Stimulated activated CD4-positive, alpha-beta T cell treated with anti-CD3 and anti-CD28 coated beads, TNF-alpha, amount 100 ng/mL, for 1 hour (primary cell): ENCODE data around the gene PRKCA.

Experiments used
- DNase-seq, 3 donors: peaks; one replicate each; pipeline ENCODE4 v3.0.0-alpha.2; 2020; ENCODE audit warnings: low read depth in 3 of 3, low spot score in 1 of 3

PRKCA gene

DNA sequence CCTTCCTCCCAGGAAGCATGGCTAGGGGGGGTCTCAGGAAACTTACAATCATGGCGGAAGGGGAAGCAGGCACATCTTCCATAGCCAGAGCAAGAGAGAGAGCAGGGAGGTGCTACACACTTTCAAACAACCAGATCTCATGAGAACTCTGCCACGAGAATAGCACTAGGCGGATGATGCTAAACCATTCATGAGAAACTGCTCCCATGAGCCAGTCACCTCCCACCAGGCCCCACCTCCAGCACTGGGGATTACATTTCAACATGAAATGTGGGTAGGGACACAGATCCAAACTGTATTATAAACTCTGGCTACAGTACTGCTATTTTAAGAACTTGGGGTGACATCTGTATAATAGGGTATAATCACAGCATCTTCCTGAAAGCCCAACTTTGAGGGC lies 449.4 kb downstream of the PRKCA start:
- no peak for DNase-seq

DNA sequence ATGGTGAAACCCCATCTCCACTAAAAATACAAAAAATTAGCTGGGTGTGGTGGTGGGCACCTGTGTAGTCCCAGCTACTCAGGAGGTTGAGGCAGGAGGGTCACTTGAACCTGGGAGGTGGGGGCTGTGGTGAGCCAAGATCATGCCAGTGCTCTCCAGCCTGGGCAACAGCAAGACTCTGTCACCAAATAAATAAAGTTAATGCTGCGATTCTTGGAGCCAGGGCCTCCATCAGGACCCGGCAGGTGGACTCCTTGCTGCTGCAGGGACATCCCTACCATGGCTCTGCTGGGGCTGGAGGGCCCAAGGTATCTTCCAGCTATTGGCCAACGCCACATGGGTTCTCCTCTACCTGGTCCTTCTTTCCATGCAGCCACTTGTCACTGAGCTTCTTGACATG lies 450.0 kb downstream of the PRKCA start:
- no peak for DNase-seq

DNA sequence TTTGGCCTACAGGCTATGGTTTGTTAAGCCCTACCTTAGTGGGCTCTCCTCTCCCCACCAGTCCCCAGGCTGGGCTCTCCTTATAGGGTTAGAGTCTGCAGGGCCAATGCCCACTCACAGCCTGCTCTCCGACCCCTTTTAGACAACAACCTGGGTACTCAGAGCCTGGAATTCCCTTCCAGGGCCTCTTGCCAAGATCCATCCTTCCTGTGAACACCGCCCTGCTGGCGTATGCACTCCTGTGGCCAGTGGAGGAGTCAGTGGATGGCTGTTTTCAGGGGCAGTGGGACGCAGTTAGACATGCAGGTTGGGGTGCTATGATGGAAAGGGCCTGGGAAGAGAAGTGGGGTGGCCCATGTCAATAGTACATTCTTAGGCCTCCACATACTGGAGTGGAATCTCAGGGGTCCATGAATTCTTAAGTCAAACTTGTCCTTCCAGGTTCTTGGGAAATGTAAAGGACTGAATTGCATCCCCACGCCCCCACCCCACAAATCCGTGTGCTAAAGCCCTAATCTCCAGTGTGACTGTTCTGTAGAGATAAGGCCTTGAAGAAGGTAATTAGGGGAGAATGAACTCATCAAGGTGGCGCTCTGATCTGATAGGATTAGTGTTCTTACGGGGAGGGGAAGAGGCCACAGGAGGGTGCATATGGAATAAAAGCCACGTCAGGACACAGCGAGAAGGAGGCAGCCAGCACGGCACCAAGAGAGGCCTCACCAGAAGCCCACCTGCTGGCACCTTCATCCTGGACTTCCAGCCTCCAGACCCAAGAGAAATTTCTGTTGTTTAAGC lies 450.9 kb downstream of the PRKCA start:
- no peak for DNase-seq

DNA sequence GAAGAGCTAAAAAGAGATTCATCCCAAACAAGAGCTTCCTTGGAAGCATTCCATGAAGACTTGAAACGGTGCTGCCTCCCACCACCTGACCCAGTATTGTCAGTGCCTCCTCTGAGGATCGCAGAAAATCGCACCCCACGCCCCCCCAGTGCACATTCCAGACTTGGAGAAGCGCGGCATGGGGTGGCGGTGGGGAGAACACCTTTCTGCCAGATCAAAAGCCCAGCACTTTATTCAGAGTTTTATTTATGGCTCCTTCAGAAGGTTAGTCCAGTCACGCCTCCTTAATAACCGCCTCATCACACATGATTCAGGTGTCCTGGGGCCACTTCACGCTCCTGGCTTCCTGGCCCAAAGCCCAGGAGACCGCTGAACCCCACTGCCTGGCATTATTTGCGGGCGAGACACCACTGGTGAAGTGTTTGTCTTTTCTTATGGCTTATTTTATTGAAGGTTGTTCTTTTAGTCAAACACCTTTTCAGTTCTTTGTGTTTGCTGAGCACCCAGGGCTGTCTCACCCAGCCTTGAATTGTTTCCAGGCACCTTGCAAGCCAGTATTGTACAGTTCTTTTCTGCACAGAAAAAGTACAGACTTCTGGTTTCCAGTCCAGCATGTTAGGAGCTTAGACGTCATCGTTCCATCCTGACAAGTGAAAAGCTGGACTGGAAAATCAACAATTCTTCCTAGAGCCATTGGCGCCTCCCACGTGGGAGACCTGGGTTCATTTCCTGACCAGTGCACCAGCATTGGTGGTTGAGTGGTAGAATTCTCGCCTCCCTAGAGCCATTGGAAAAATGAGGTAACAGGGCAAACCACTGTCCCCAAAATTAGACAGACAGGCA lies 452.9 kb downstream of the PRKCA start:
- no peak for DNase-seq

- no peak for DNase-seq
Observed at GRCh38 chr17:66755944-66756290, 453.5 kb downstream of the PRKCA start.

DNA sequence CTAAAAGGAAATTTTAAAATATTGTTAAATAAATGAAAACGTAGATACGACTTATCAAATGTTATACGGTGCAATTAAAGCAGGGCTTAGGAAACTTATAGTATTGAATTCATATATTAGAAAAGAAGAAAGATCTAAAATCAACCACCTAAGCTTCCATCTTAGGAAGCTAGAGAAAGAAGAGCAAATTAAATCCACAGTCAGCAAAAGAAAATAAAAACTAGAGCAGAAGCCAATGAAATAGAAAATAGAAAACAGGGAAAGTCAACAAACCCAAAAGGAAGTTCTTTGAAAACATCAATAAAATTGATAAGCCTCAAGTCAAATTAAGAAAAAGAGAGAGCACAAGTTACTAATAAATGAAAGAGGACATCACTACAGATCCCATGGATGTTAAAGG lies 457.9 kb downstream of the PRKCA start:
- DNase-seq: no peak

DNA sequence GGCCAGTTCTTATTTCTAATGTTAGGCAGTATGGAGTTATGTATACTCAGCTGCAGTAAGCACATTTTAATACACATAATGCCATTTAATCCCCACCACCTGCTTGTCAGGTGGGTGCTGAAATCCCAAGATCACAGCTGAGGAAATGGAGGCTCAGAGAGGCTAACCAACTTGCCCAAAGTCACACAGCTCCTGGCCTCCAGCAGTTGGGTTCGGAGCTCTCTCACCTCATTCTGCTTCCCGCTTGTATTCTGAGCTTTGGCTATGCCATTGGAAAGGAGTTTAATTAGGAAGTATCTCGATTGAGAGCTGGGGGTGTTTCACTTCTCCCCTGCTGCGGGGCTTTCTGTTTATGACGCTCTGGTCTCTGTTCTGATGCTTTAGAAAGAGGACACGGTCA lies 459.9 kb downstream of the PRKCA start:
- DNase-seq: no peak

GRCh38 chr17:66763056-66763455 lies 460.6 kb downstream of the PRKCA start:
- DNase-seq: no peak

DNA sequence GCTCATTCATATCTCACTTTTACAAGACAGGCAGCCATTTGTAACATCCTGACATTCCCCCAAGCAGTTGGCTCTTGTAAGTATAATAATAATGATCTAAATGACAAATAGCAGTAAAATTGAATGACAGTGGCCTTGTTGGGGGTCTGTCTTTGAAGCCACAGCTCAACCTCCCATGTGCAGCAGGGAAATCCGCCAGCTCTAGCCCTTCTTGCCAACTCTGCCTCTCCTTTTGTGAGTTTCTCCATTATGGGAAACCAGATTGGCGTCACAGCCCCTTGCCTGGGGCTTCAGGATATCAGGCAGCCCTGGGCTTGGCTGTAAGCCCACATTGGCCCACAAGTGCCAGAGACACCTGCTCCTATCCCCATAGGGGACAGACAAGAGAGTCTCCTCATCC lies 462.1 kb downstream of the PRKCA start:
- no peak for DNase-seq

DNA sequence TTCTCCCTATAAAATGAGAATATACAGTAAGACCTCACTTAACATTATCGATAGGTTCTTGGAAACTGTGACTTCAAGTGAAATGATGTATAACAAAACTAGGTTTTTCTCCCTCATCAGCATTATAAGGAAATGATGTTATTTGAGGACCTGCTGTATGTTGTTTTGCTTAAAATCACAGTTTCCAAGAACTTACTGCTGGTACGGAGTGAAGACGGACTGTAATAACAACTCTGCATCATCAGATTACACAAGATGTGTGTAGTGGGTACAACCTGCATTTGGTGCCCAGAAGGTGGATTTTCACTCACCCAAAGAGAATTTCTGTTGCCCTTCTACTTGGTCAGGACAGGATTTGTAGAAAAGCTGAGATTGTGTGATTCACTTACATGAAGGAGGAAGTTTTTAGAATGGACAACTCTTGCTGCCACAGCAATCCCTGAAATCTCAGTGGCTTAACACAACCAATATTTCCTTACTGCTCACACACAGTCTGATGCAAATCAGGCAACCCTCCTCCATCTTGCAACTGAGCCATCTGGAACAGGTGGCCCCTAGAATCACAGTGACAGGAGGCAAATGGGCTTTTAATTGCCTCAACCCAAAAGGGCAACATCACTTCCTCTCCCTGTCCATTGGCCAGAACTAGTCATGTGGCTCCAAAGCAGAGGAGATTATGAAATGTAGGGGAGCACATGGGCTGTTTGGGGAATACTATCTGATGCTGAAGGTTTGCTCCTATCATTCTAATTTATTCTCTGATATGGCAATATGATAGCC lies 464.9 kb downstream of the PRKCA start:
- DNase-seq: no peak

DNA sequence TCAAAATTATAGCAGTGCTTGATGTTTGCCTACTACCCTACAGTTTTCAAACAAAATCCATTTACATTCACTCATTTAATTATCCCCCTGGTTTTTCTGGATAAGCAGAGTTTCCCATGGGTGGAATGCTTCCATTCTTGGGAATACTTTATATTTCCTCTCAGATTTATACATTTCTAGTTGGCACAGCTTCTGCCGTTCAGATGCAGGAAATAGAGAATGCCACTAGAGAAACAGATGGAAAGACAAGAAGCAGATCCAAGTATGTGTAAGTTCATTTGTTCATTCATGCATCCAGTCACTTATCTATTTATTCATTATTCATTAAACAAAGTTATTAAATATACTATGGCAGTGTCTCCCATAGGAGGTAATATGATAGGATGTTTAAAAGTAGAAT lies 467.5 kb downstream of the PRKCA start:
- no peak for DNase-seq

GRCh38 chr17:66772148-66772812 lies 469.9 kb downstream of the PRKCA start:
- no peak for DNase-seq

DNA sequence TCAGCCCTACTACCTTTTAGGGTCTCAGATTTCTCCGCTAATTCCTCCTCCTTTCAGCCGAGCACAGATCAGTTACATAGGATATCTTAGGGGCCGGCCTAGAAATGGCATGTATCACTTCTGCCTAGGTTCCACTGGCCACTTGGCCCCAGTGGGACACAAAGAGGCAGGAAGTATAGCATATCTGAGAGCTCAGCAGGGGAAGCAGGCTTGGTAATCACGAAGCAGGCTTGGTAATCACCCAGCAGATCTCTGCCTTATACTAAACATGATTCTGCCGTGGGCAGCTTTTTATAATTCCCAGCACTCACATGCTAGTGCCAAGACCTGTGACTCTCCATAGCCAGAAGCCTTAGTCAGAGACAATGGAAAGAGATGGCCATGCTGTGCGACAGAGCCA lies 472.9 kb downstream of the PRKCA start:
- DNase-seq: no peak

- no peak for DNase-seq
Observed at GRCh38 chr17:66775881-66776400, 473.5 kb downstream of the PRKCA start.

GRCh38 chr17:66776999-66777688 lies 474.7 kb downstream of the PRKCA start:
- no peak for DNase-seq

- DNase-seq: no peak
Observed at GRCh38 chr17:66777689-66778225, 475.3 kb downstream of the PRKCA start.

GRCh38 chr17:66778531-66779236 lies 476.3 kb downstream of the PRKCA start:
- DNase-seq: no peak

DNA sequence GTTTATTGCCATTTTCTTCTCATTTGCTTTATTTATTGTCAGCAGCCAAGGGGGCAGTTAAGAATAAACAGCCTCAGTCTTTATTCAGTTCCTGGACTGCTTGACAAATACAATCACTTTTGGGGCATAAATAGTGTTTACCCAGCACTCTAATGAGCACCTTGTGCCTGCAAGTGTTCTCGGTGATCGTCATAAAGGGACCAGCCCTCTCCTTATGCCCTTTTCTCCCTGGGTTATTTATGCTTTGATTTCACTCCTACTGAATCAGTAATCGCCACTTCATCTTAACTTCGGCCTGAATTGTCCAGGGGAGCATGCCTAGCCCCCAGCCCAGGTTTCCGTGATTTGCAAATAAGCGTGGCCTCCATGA lies 476.8 kb downstream of the PRKCA start:
- DNase-seq: no peak

GRCh38 chr17:66781135-66781534 lies 478.7 kb downstream of the PRKCA start:
- no peak for DNase-seq

GRCh38 chr17:66782851-66783250 lies 480.4 kb downstream of the PRKCA start:
- no peak for DNase-seq
